ENCODE data around the gene SENP5.

DNA sequence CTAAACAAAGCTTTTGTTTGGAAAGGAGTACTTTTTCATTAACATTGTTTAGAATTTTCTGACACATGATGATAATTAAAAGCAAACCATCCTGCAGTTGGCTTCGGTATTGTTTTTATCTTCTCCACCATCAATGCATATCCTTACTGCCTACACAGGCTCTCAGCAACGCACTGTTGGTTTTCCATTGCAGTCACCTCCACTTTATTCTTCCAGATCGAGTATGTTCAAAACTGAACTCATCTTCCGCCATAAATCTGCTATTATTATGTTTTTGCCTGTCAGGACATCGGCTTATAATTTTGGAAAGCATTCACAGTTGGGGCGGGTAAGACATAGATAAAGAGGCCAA is 589 bp upstream of the SENP5 start:
- TF ChIP-seq, protein P1, sequence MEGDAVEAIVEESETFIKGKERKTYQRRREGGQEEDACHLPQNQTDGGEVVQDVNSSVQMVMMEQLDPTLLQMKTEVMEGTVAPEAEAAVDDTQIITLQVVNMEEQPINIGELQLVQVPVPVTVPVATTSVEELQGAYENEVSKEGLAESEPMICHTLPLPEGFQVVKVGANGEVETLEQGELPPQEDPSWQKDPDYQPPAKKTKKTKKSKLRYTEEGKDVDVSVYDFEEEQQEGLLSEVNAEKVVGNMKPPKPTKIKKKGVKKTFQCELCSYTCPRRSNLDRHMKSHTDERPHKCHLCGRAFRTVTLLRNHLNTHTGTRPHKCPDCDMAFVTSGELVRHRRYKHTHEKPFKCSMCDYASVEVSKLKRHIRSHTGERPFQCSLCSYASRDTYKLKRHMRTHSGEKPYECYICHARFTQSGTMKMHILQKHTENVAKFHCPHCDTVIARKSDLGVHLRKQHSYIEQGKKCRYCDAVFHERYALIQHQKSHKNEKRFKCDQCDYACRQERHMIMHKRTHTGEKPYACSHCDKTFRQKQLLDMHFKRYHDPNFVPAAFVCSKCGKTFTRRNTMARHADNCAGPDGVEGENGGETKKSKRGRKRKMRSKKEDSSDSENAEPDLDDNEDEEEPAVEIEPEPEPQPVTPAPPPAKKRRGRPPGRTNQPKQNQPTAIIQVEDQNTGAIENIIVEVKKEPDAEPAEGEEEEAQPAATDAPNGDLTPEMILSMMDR (IDR thresholded peaks at IDR 0.05), result no peak
- no peak for TF ChIP-seq POLR2A (IDR thresholded peaks at IDR 0.05)
